Spleen (tissue), 7 donors: ENCODE data around the gene GPR137C.

ENCODE experiments used
- CTCF ChIP-seq, 11 experiments: fragments of 200-600 bp in 7 of 11; fragments of 450-650 bp in 4 of 11; sonication (generic) in 4 of 11; IDR thresholded peaks in 8 of 11; conservative IDR thresholded peaks in 3 of 11; 1 replicate in 7 of 11; 2 replicates in 4 of 11; pipeline versions ENCODE4 v1.4.0 to v1.8.0; 2016 to 2021; ENCODE audit warnings: antibody characterized with exemption in 11 of 11, inconsistent platforms in 4 of 11, mild to moderate bottlenecking in 1 of 11
- POLR2A ChIP-seq, 3 donors: fragments of 450-650 bp; IDR thresholded peaks; one replicate each; pipeline ENCODE4 v1.5.1; 2017; ENCODE audit warnings: antibody characterized with exemption in 3 of 3, mild to moderate bottlenecking in 1 of 3
- POLR2AphosphoS5 ChIP-seq, 3 donors: sonication (generic); formaldehyde crosslinking; IDR thresholded peaks; one replicate each; pipeline ENCODE4 v1.5.1; 2017; ENCODE audit warnings: antibody characterized with exemption in 3 of 3
- donor health status: DM: no; HTN: no; CAD: no; lungs with moderate emphysema.
- donor health status: DM: no; HTN: no; CAD: no.
- donor health status: DM: no; HTN: no; CAD: no.

GRCh38 chr14:52596861-52597260 is 44.2 kb downstream of the GPR137C start:
- TF ChIP-seq CTCF (IDR thresholded peaks at IDR 0.05 in 8 of 11, conservative IDR thresholded peaks at IDR 0.05 in 3 of 11) (no peak), POLR2AphosphoS5 (IDR thresholded peaks at IDR 0.05) (no peak), POLR2A (IDR thresholded peaks at IDR 0.05) (no peak)
